B cell (primary cell): Measurements from ENCODE around the gene TLR8. TPM values are rescaled to one million over a fixed set of nuclear protein-coding genes. Genes with fewer than 3 reads are reported as not detected.

Source experiments
- ATAC-seq: fragments of 200-7000 bp; cut with Tn5 transposase; one replicate; pipeline ENCODE4 v1.10.0; 2021; ENCODE audit warnings: low read depth, mild to moderate bottlenecking, moderate number of reproducible peaks, moderate library complexity
- CTCF ChIA-PET: fragments of 350-600 bp; sonication (Branson Sonifier 250); formaldehyde crosslinking; loops from one replicate; lab custom pipeline; 2021; ENCODE audit warnings: antibody characterized with exemption, inconsistent platforms; lab: Charles Lee
- POLR2A ChIA-PET: fragments of 350-600 bp; sonication (Branson Sonifier 250); formaldehyde crosslinking; loops from one replicate; lab custom pipeline; 2021; ENCODE audit warnings: antibody characterized with exemption; lab: Charles Lee
- DNase-seq: peaks from one replicate; pipeline ENCODE4 v3.0.0; 2013
- H2AFZ ChIP-seq: 2 replicates; pipeline ENCODE4 v1.6.1; 2012; ENCODE audit warnings: mild to moderate bottlenecking, low read depth, low read length; ENCODE audit not compliant: insufficient read depth, poor library complexity, severe bottlenecking
- H3K27ac ChIP-seq, 2 donors: 1 replicate in 1 of 2; 2 replicates in 1 of 2; pipeline ENCODE4 v1.5.1; 2012 to 2013; ENCODE audit warnings: low read length in 2 of 2, mild to moderate bottlenecking in 2 of 2, moderate library complexity in 1 of 2
- H3K27me3 ChIP-seq, 4 experiments: fragments of 200-600 bp in 1 of 4; sonication (generic) in 1 of 4; replicated peaks in 1 of 4; 1 replicate in 2 of 4; 2 replicates in 2 of 4; pipeline versions ENCODE4 v1.6.1 to v1.7.0; 2013 to 2016; ENCODE audit warnings: low read length in 3 of 4, mild to moderate bottlenecking in 2 of 4, mixed read lengths in 1 of 4, moderate library complexity in 1 of 4; ENCODE audit not compliant: insufficient read depth in 4 of 4, control insufficient read depth in 3 of 4; ENCODE audit errors: control extremely low read depth in 1 of 4
- H3K36me3 ChIP-seq, 2 experiments: replicated peaks in 1 of 2; 1 replicate in 1 of 2; 2 replicates in 1 of 2; pipeline versions ENCODE4 v1.6.1 to v1.7.1; 2013; ENCODE audit warnings: low read length in 1 of 2; ENCODE audit not compliant: insufficient read depth in 2 of 2, control insufficient read depth in 1 of 2; ENCODE audit errors: control extremely low read depth in 1 of 2, extremely low read depth in 1 of 2
- H3K4me1 ChIP-seq, 2 donors: fragments of 200-600 bp in 1 of 2; sonication (generic) in 1 of 2; 1 replicate in 1 of 2; 2 replicates in 1 of 2; pipeline versions ENCODE4 v1.5.1 to v1.6.1; 2013 to 2017; ENCODE audit warnings: low read length in 2 of 2; ENCODE audit not compliant: control insufficient read depth in 2 of 2, insufficient read depth in 2 of 2
- H3K4me2 ChIP-seq: replicated peaks from 2 replicates; pipeline ENCODE3; 2012; ENCODE audit warnings: mild to moderate bottlenecking, low read depth, low read length; ENCODE audit not compliant: poor library complexity, severe bottlenecking
- H3K4me3 ChIP-seq, 5 experiments: fragments of 200-600 bp in 1 of 5; sonication (generic) in 1 of 5; 1 replicate in 3 of 5; 2 replicates in 2 of 5; pipeline versions ENCODE4 v1.5.1 to v1.7.0; 2011 to 2016; ENCODE audit warnings: low read length in 4 of 5, mild to moderate bottlenecking in 4 of 5, low read depth in 2 of 5, control low read depth in 1 of 5, moderate library complexity in 1 of 5; ENCODE audit not compliant: insufficient read depth in 1 of 5; ENCODE audit errors: control extremely low read depth in 1 of 5, extremely low read depth in 1 of 5
- H3K79me2 ChIP-seq: fragments of 200-600 bp; sonication (generic); one replicate; pipeline ENCODE4 v1.6.0; 2016; ENCODE audit warnings: low read length; ENCODE audit not compliant: control insufficient read depth, insufficient read depth
- H3K9ac ChIP-seq: fragments of 200-600 bp; sonication (generic); 2 replicates; pipeline ENCODE4 v1.6.1; 2017; ENCODE audit warnings: mild to moderate bottlenecking, low read length, moderate library complexity
- H3K9me3 ChIP-seq, 3 donors: one replicate each; pipeline versions ENCODE4 v1.6.1 to v1.7.1; 2013; ENCODE audit warnings: low read length in 2 of 3; ENCODE audit not compliant: control insufficient read depth in 2 of 3, insufficient read depth in 1 of 3; ENCODE audit errors: control extremely low read depth in 1 of 3
- H4K20me1 ChIP-seq: 2 replicates; pipeline ENCODE4 v1.6.0; 2012; ENCODE audit warnings: mild to moderate bottlenecking, low read length; ENCODE audit not compliant: insufficient read depth, control insufficient read depth, poor library complexity, severe bottlenecking
- H3K27ac Mint-ChIP-seq: one replicate; pipeline ENCODE4 v1.8.0; 2021; ENCODE audit warnings: mixed read lengths
- H3K27me3 Mint-ChIP-seq: one replicate; pipeline ENCODE4 v1.8.0; 2021; ENCODE audit warnings: mixed read lengths
- H3K4me1 Mint-ChIP-seq: one replicate; pipeline ENCODE4 v1.8.0; 2021; ENCODE audit warnings: mixed read lengths
- H3K4me3 Mint-ChIP-seq: one replicate; pipeline ENCODE4 v1.8.0; 2021; ENCODE audit warnings: mixed read lengths
- H3K9me3 Mint-ChIP-seq: one replicate; pipeline ENCODE4 v1.8.0; 2022; ENCODE audit warnings: mixed read lengths; ENCODE audit not compliant: insufficient read depth
- EZH2 ChIP-seq: IDR thresholded peaks from 2 replicates; pipeline ENCODE4 v1.6.1; 2012; ENCODE audit warnings: borderline replicate concordance, low read depth, mild to moderate bottlenecking, moderate library complexity, low read length; ENCODE audit not compliant: insufficient read depth, poor library complexity, severe bottlenecking
- WGBS: methylation state at CpG from one replicate; pipeline ENCODE4 v1.1.5; 2013; ENCODE audit warnings: missing lambda C conversion rate; ENCODE audit not compliant: insufficient coverage; 5-methylcytosine and 5-hydroxymethylcytosine counted together
- intact Hi-C: fragments of 100-400 bp; cut with micrococcal nuclease; formaldehyde crosslinking; loops from one replicate; pipeline ENCODE4 v1.10.0; 2022
- polyA plus RNA-seq: library from polyadenylated mRNA; depleted of rRNA; stranded (reverse); fragments of >200 nt; gene quantifications from 2 replicates; pipeline ENCODE4 v1.2.3, GENCODE V29; 2012
- total RNA-seq, 2 donors: library from RNA; stranded (reverse); fragments of 120-200 nt in 1 of 2; gene quantifications; 1 replicate in 1 of 2; 2 replicates in 1 of 2; pipeline versions ENCODE4 v1.2.3 to v1.2.4, GENCODE V29; 2013 to 2022
- TF ChIP-seq, protein P1 (sequence below): fragments of 200-600 bp; IDR thresholded peaks from one replicate; pipeline ENCODE4 v1.8.0; 2022; ENCODE audit warnings: antibody characterized with exemption, mild to moderate bottlenecking

Gene TLR8
- total and polyA plus RNA-seq, 2 donors (not counting 1 experiment from before 2014, with no cell fraction given), result 0.19 to 0.39 TPM

DNA sequence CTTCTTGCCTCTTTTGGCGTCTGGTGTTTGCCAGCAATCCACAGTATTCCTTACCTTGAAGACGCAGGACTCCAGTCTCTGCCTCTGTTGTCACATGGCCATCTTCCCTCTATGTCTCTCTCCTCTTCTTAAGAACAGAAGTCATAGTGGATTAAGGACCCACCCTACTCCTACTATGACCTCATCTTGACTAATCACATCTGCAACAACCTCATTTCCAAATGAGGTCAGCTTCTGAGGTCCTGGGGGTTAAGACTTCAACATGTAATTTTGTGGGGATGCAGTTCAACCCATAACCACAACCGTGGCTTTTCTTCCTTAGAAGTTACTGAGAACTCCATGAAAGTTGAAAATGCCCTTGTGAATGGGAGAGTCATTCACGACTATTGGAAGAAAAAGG lies 23.3 kb downstream of the TLR8 start:
- Histone ChIP-seq H3K4me2 (no peak overlapping the region), H3K27me3 (peaks cover 0 to 9% (median 0%) of the 10 kb centered on the region in 4 experiments), H3K36me3 (no peaks in the 10 kb centered on the region), H3K27ac (no peak overlapping the region), H3K4me3 (no peak overlapping the region), H3K79me2 (no peaks in the 10 kb centered on the region), H3K9me3 (no peaks in the 10 kb centered on the region), H4K20me1 (no peaks in the 10 kb centered on the region), H3K4me1 (no peaks in the 10 kb centered on the region), H3K9ac (no peak overlapping the region), H2AFZ (no peak overlapping the region)
- Mint-ChIP-seq H3K4me3 (no peak overlapping the region), H3K4me1 (no peaks in the 10 kb centered on the region), H3K27me3 (no peaks in the 10 kb centered on the region), H3K9me3 (no peaks in the 10 kb centered on the region), H3K27ac (no peak overlapping the region)
- CTCF ChIA-PET, result no interaction called here
- DNase-seq (no peak), ATAC-seq (no peak)
- intact Hi-C loops, result no loop called here
- no peak for TF ChIP-seq EZH2
- TF ChIP-seq, protein P1, sequence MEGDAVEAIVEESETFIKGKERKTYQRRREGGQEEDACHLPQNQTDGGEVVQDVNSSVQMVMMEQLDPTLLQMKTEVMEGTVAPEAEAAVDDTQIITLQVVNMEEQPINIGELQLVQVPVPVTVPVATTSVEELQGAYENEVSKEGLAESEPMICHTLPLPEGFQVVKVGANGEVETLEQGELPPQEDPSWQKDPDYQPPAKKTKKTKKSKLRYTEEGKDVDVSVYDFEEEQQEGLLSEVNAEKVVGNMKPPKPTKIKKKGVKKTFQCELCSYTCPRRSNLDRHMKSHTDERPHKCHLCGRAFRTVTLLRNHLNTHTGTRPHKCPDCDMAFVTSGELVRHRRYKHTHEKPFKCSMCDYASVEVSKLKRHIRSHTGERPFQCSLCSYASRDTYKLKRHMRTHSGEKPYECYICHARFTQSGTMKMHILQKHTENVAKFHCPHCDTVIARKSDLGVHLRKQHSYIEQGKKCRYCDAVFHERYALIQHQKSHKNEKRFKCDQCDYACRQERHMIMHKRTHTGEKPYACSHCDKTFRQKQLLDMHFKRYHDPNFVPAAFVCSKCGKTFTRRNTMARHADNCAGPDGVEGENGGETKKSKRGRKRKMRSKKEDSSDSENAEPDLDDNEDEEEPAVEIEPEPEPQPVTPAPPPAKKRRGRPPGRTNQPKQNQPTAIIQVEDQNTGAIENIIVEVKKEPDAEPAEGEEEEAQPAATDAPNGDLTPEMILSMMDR, result no peak
- 100% methylated on average over 1 of the region's 4 CpGs for WGBS
- POLR2A ChIA-PET, result no interaction called here

DNA sequence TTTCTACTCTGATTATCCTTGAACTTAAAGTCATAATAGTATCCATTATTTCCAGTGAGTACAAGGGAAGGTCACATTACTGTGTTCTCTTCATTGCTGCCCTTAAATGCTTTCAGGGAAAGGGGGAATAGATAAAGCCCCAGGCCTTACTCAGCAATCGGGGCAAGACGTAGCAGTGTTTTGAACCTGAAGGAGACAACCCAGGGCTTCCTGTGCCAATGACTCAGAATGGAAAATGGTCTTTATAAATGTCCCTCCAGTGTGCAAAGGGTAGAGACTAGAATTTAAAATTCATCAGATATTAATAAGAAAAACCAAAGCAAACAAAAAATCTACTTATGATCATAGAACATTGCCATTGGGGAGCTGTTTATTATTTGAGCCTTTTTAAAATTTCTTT lies 23.7 kb downstream of the TLR8 start:
- DNase-seq, result no peak
- no peak for TF ChIP-seq EZH2
- TF ChIP-seq, protein P1, result no peak
- CTCF ChIA-PET, result no interaction called here
- H3K4me2 ChIP-seq, result no peak overlapping the region
- Mint-ChIP-seq H3K9me3 (no peaks in the 10 kb centered on the region), H3K27me3 (no peaks in the 10 kb centered on the region), H3K4me3 (no peak overlapping the region), H3K4me1 (no peaks in the 10 kb centered on the region), H3K27ac (no peak overlapping the region)
- H2AFZ ChIP-seq, result no peak overlapping the region
- ATAC-seq, result no peak
- no peak overlapping the region for H3K27ac ChIP-seq
- WGBS, result no CpG with 5 or more reads among the region's 2 CpGs
- no peaks in the 10 kb centered on the region for H3K4me1 ChIP-seq
- POLR2A ChIA-PET, result no interaction called here
- H4K20me1 ChIP-seq, result no peaks in the 10 kb centered on the region
- H3K4me3 ChIP-seq, result no peak overlapping the region
- H3K9ac ChIP-seq, result no peak overlapping the region
- intact Hi-C loops, result no loop called here
- H3K27me3 ChIP-seq, result peaks cover 0 to 7% (median 0%) of the 10 kb centered on the region in 4 experiments
- no peaks in the 10 kb centered on the region for H3K36me3 ChIP-seq
- H3K9me3 ChIP-seq, result no peaks in the 10 kb centered on the region
- no peaks in the 10 kb centered on the region for H3K79me2 ChIP-seq
